Mammary epithelial cell (primary cell): ENCODE results near the gene INMT.

Source experiments
- CTCF ChIP-seq, 2 donors: IDR thresholded peaks in 1 of 2; conservative IDR thresholded peaks in 1 of 2; 2 replicates each; pipeline ENCODE4 v1.5.1; 2011 to 2012; ENCODE audit warnings: inconsistent platforms in 2 of 2, low read length in 2 of 2, mild to moderate bottlenecking in 2 of 2, control low read depth in 1 of 2, low read depth in 1 of 2; ENCODE audit not compliant: insufficient read depth in 1 of 2; ENCODE audit errors: extremely low read depth in 1 of 2
- EZH2 ChIP-seq: IDR thresholded peaks from 2 replicates; pipeline ENCODE4 v1.6.1; 2012; ENCODE audit warnings: low read length, inconsistent platforms, borderline replicate concordance

DNA sequence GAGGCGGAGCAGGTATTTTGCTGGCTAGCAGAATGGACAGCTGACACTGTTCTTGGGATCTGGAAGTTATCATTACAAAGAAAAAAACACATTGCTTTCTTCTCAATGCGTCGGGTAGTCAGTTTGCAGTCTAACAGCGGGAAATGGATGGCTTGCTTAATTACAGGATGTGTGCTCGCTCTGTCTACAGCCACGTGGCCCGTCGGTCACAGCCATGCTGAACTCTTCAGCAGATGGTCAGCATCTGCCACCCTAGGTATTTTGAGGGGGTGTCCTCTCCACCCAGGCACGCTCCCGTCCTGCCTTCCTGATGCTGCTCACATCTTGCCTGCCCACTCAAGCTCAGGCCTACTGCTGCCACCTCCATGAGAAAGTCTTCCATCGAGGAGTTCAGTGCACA, 20.4 kb upstream of the INMT start:
- TF ChIP-seq CTCF (conservative IDR thresholded peaks at IDR 0.05 in 1 of 2, IDR thresholded peaks at IDR 0.05 in 1 of 2; ENCODE audit: extremely low read depth in 1 of 2, insufficient read depth in 1 of 2, low read depth in 1 of 2, low read length in 2 of 2) (no peak), EZH2 (no peak)
